ENCODE measurements around the gene SLC25A3. TPM values are rescaled to one million over a fixed set of nuclear protein-coding genes. Genes with fewer than 3 reads are reported as not detected.

The SLC25A3 gene
- total and polyA plus RNA-seq, 12 donors = 362 to 1,555 (median 737) TPM

- DNase-seq = peak in 6 of 7 donors; percentile 6 to 56 (median 30)
- Histone ChIP-seq H3K27ac (peak overlapping the region in 4 of 5 donors; percentile 41 to 84 (median 76)), H3K9me3 (replicated peaks in 1 of 3) (no peaks in the 10 kb centered on the region), H3K4me3 (peak overlapping the region; percentile 50 to 88 (median 61)), H3K27me3 (no peaks in the 10 kb centered on the region), H3K4me1 (replicated peaks in 1 of 2) (peaks cover 10 to 12% of the 10 kb centered on the region in 2 donors), H3K36me3 (replicated peaks in 1 of 2) (peaks cover 0 to 12% of the 10 kb centered on the region in 2 donors)
- intact Hi-C loops (cut with DNase I) = loop anchor here (10.0 kb wide), 1 partner anchor 51 kb away; the partner anchor contains the start of gene SLC25A3 (in 2 of the 2)
- 0 to 2% (median 1%) methylated on average over 7 to 24 of the region's 24 CpGs for WGBS, 4 donors
- TF ChIP-seq POLR2A (IDR thresholded peaks at IDR 0.05) = no peak
- TF ChIP-seq CTCF (IDR thresholded peaks at IDR 0.05) = no peak
These were observed 52.1 kb downstream of the SLC25A3 start for GRCh38 chr12:98645572-98646067.

- Histone ChIP-seq H3K4me3 (peak overlapping the region in 2 of 4 donors; percentile 61 to 88), H3K36me3 (replicated peaks in 1 of 2) (peaks cover 0 to 12% of the 10 kb centered on the region in 2 donors), H3K9me3 (replicated peaks in 1 of 3) (no peaks in the 10 kb centered on the region), H3K4me1 (replicated peaks in 1 of 2) (peaks cover 10 to 12% of the 10 kb centered on the region in 2 donors), H3K27me3 (no peaks in the 10 kb centered on the region), H3K27ac (no peak overlapping the region)
- intact Hi-C loops (cut with DNase I) = loop anchor here (10.0 kb wide), 1 partner anchor 52 kb away; the partner anchor contains the start of gene SLC25A3 (in 2 of the 2)
- no peak for TF ChIP-seq POLR2A (IDR thresholded peaks at IDR 0.05)
- peak in 3 of 6 experiments; percentile 3 to 21 (median 4) for TF ChIP-seq CTCF (IDR thresholded peaks at IDR 0.05)
- whole genome bisulfite sequencing, 4 donors = 16 to 22% (median 18%) methylated on average over 8 of the region's 8 CpGs
- DNase-seq = no peak
These were observed 53.0 kb downstream of the SLC25A3 start for GRCh38 chr12:98646294-98647090.

GRCh38 chr12:98651328-98651727 is 57.8 kb downstream of the SLC25A3 start:
- Histone ChIP-seq H3K27ac (no peak overlapping the region), H3K4me1 (replicated peaks in 1 of 2) (peaks cover 0 to 10% of the 10 kb centered on the region in 2 donors), H3K4me3 (no peak overlapping the region), H3K36me3 (replicated peaks in 1 of 2) (peaks cover 0 to 12% of the 10 kb centered on the region in 2 donors), H3K27me3 (no peaks in the 10 kb centered on the region), H3K9me3 (replicated peaks in 1 of 3) (no peaks in the 10 kb centered on the region)
- intact Hi-C loops (cut with DNase I) = loop anchor here in 1 of 2 donors (5.0 kb wide), 1 partner anchor 84 kb away; no protein-coding TSS in a partner anchor
- no peak for DNase-seq
- TF ChIP-seq POLR2A (IDR thresholded peaks at IDR 0.05) = no peak
- TF ChIP-seq CTCF (IDR thresholded peaks at IDR 0.05) = no peak

DNA sequence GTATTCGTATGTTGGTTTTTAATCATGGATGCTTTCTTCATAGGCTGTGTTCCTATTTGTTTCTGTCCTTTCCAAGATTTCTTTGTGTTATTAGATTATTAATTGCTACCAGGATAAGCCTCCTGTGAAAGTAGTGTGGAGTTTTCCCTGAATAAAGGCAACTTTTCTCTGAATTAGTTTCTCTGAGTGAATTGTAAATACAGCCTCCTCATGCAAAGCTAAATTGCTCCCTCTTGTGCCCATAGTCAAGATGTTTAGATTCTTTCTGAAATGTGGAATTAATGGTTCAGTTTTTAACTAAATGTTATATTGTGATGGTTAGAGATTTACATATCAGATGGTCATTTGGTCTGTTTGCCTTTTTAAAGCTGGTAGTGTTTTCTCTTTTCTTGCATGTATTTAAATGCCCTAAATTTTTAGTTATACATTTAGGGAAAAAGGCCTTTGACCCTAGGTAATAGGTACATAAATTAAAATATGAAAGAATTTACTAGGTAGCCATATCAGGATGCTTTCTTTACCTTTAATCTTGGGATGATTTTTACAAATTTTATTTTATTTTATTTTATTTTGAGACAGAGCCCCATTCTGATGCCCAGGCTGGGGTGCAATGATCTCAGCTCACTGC is 60.5 kb downstream of the SLC25A3 start:
- Histone ChIP-seq H3K36me3 (replicated peaks in 1 of 2) (peaks cover 0 to 17% of the 10 kb centered on the region in 2 donors), H3K9me3 (replicated peaks in 1 of 3) (no peaks in the 10 kb centered on the region), H3K27ac (no peak overlapping the region), H3K4me1 (replicated peaks in 1 of 2) (no peaks in the 10 kb centered on the region), H3K27me3 (no peaks in the 10 kb centered on the region), H3K4me3 (no peak overlapping the region)
- peak in 1 of 7 donors; percentile 27 for DNase-seq
- 83 to 89% (median 87%) methylated on average over 1 of the region's 1 CpG for WGBS, 4 donors
- TF ChIP-seq POLR2A (IDR thresholded peaks at IDR 0.05) = no peak
- peak; percentile 31 to 74 (median 67) for TF ChIP-seq CTCF (IDR thresholded peaks at IDR 0.05)
- intact Hi-C loops (cut with DNase I) = loop anchor here in 1 of 2 donors (5.0 kb wide), 1 partner anchor 87 kb away; no protein-coding TSS in a partner anchor

All from adrenal gland (tissue), 12 donors.